ENCODE measurements around the gene DHRS7B.

DHRS7B gene

GRCh38 chr17:21170809-21171208 is 44.0 kb downstream of the DHRS7B start:
- peak; percentile 9 for DNase-seq (ENCODE audit: low spot score)
- in situ Hi-C loops (cut with MboI; ENCODE audit: low pct_unique_long_range_greater_than_20kb, low sequenced_read_pairs, unreplicated experiment) = no loop called here
- TF ChIP-seq, protein P1, sequence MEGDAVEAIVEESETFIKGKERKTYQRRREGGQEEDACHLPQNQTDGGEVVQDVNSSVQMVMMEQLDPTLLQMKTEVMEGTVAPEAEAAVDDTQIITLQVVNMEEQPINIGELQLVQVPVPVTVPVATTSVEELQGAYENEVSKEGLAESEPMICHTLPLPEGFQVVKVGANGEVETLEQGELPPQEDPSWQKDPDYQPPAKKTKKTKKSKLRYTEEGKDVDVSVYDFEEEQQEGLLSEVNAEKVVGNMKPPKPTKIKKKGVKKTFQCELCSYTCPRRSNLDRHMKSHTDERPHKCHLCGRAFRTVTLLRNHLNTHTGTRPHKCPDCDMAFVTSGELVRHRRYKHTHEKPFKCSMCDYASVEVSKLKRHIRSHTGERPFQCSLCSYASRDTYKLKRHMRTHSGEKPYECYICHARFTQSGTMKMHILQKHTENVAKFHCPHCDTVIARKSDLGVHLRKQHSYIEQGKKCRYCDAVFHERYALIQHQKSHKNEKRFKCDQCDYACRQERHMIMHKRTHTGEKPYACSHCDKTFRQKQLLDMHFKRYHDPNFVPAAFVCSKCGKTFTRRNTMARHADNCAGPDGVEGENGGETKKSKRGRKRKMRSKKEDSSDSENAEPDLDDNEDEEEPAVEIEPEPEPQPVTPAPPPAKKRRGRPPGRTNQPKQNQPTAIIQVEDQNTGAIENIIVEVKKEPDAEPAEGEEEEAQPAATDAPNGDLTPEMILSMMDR (IDR thresholded peaks at IDR 0.05; ENCODE audit: extremely low read depth, insufficient read depth, missing control alignments) = no peak

GRCh38 chr17:21171309-21171922 is 44.7 kb downstream of the DHRS7B start:
- TF ChIP-seq, protein P1 (IDR thresholded peaks at IDR 0.05; ENCODE audit: extremely low read depth, insufficient read depth, missing control alignments) = no peak
- DNase-seq (ENCODE audit: low spot score) = peak; percentile 70
- in situ Hi-C loops (cut with MboI; ENCODE audit: low pct_unique_long_range_greater_than_20kb, low sequenced_read_pairs, unreplicated experiment) = no loop called here

DNA sequence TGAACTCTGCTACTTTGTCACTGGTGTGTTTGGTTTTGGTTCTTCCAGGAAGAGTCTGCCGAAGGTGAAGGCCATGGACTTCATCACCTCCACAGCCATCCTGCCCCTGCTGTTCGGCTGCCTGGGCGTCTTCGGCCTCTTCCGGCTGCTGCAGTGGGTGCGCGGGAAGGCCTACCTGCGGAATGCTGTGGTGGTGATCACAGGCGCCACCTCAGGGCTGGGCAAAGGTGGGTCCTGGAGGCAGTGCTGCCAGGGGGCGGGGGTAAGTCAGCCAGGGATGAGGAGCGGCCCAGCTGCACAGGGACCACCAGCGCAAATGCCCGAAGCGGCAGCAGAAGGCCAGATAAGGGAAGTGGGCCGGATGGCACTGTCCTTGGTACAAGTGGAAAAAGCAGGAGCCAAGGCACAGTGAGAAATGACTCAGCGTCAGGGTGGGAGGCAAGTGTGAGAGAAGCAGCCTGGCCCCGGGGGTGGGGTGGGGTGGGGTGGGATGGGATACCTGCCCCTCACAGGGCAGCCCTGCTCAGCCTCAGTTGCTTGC is 45.3 kb downstream of the DHRS7B start:
- TF ChIP-seq, protein P1 (IDR thresholded peaks at IDR 0.05; ENCODE audit: extremely low read depth, insufficient read depth, missing control alignments) = no peak
- peak; percentile 1 for DNase-seq (ENCODE audit: low spot score)
- in situ Hi-C loops (cut with MboI; ENCODE audit: low pct_unique_long_range_greater_than_20kb, low sequenced_read_pairs, unreplicated experiment) = no loop called here

DNA sequence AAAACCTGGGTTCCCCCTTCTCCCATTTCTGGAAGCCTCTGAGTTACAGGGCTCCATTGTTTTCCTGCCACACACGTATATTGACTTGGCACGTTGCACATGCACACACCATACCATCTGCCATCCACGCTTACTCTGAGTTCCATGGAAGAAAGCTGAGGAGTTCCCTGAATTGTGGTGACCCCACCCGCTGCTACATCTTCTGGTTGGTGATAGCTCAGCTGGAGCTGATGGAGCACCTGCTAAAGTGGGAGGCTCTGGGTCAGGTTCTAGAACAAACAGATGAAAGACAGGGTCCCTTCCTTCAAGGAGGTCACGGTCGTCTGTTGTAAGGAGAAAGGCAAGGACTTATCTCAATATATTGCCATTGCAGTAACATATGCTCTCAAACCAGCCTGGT is 46.1 kb downstream of the DHRS7B start:
- peak; percentile 8 for DNase-seq (ENCODE audit: low spot score)
- TF ChIP-seq, protein P1 (IDR thresholded peaks at IDR 0.05; ENCODE audit: extremely low read depth, insufficient read depth, missing control alignments) = no peak
- in situ Hi-C loops (cut with MboI; ENCODE audit: low pct_unique_long_range_greater_than_20kb, low sequenced_read_pairs, unreplicated experiment) = no loop called here

- in situ Hi-C loops (cut with MboI; ENCODE audit: low pct_unique_long_range_greater_than_20kb, low sequenced_read_pairs, unreplicated experiment) = no loop called here
- TF ChIP-seq, protein P1 (IDR thresholded peaks at IDR 0.05; ENCODE audit: extremely low read depth, insufficient read depth, missing control alignments) = no peak
- no peak for DNase-seq (ENCODE audit: low spot score)
Measured at GRCh38 chr17:21173543-21173942, 46.8 kb downstream of the DHRS7B start.

DNA sequence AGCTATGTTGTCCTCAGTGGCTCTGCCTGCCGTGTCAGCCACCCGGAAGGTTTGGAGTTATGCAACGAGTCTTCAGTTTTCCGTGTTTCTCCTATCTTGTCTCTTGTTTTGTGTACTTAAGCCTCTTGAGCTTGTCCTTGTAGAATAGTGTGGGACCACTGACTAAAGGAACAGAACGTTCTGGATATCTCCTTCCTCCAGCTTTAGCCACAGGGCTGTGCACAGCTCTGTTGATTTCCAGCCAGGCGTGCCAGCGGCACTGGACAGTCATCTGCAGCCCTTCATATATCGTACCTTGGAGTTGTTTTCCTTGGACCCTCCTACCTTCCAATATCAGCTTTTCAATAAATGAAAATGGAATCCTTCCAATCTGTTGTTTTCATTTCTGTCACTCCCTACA is 47.4 kb downstream of the DHRS7B start:
- DNase-seq (ENCODE audit: low spot score) = no peak
- in situ Hi-C loops (cut with MboI; ENCODE audit: low pct_unique_long_range_greater_than_20kb, low sequenced_read_pairs, unreplicated experiment) = no loop called here
- TF ChIP-seq, protein P1 (IDR thresholded peaks at IDR 0.05; ENCODE audit: extremely low read depth, insufficient read depth, missing control alignments) = no peak
